Hepatocyte (in vitro differentiated cells): ENCODE results near the gene FCAMR. TPM values are rescaled to one million over a fixed set of nuclear protein-coding genes. Genes with fewer than 3 reads are reported as not detected.
A peak's percentile ranks its signal among the peaks of the same experiment; 100 is the strongest.
"Not testable (repeated sequence)": the region's sequence is repeated elsewhere in the genome, so short reads cannot be mapped to it uniquely, and the experiment has no call there.

Experiments
- DNase-seq: peaks from one replicate; pipeline ENCODE4 v3.0.0-alpha.2; 2016; ENCODE audit warnings: low spot score
- H2AFZ ChIP-seq: fragments of 200-600 bp; sonication (generic); 2 replicates; pipeline ENCODE4 v1.6.0; 2016; ENCODE audit warnings: antibody characterized with exemption, mild to moderate bottlenecking
- H3K27ac ChIP-seq: fragments of 200-600 bp; sonication (generic); 2 replicates; pipeline ENCODE4 v1.5.1; 2016; ENCODE audit warnings: mild to moderate bottlenecking
- H3K27me3 ChIP-seq: fragments of 200-600 bp; sonication (generic); 2 replicates; pipeline ENCODE4 v1.6.1; 2016
- H3K36me3 ChIP-seq: fragments of 200-600 bp; sonication (generic); replicated peaks from 2 replicates; pipeline ENCODE4 v1.5.1; 2016; ENCODE audit warnings: low read depth; ENCODE audit not compliant: insufficient read depth
- H3K4me1 ChIP-seq: fragments of 200-600 bp; sonication (generic); 2 replicates; pipeline ENCODE4 v1.5.1; 2016; ENCODE audit warnings: mild to moderate bottlenecking, moderate library complexity; ENCODE audit not compliant: insufficient read depth
- H3K4me2 ChIP-seq: fragments of 200-600 bp; sonication (generic); 2 replicates; pipeline ENCODE4 v1.6.0; 2016
- H3K4me3 ChIP-seq: fragments of 200-600 bp; sonication (generic); 2 replicates; pipeline ENCODE4 v1.5.1; 2016; ENCODE audit warnings: mild to moderate bottlenecking
- H3K79me2 ChIP-seq: fragments of 200-600 bp; sonication (generic); 2 replicates; pipeline ENCODE4 v1.6.0; 2017; ENCODE audit warnings: mild to moderate bottlenecking
- H3K9me2 ChIP-seq: fragments of 200-600 bp; sonication (generic); replicated peaks from 2 replicates; pipeline ENCODE4 v1.6.0; 2017; ENCODE audit warnings: mild to moderate bottlenecking; ENCODE audit not compliant: insufficient read depth
- H3K9me3 ChIP-seq: fragments of 200-600 bp; sonication (generic); 2 replicates; pipeline ENCODE4 v1.5.1; 2016; ENCODE audit warnings: low read depth, mild to moderate bottlenecking
- H4K20me1 ChIP-seq: fragments of 200-600 bp; sonication (generic); 2 replicates; pipeline ENCODE4 v1.6.0; 2016; ENCODE audit warnings: mild to moderate bottlenecking; ENCODE audit not compliant: insufficient read depth, poor library complexity, severe bottlenecking
- CTCF ChIP-seq: fragments of 200-600 bp; sonication (generic); IDR thresholded peaks from 2 replicates; pipeline ENCODE4 v1.5.1; 2016; ENCODE audit warnings: antibody characterized with exemption, mild to moderate bottlenecking; ENCODE audit not compliant: poor library complexity
- EZH2 ChIP-seq: fragments of 200-600 bp; sonication (generic); IDR thresholded peaks from 2 replicates; pipeline ENCODE4 v1.6.1; 2016; ENCODE audit warnings: antibody characterized with exemption, mild to moderate bottlenecking, borderline replicate concordance
- EZH2phosphoT487 ChIP-seq: fragments of 200-600 bp; sonication (generic); IDR thresholded peaks from one replicate; pipeline ENCODE4 v1.6.1; 2018; ENCODE audit warnings: antibody characterized with exemption, mild to moderate bottlenecking, low read depth, moderate library complexity; ENCODE audit not compliant: unreplicated experiment, severe bottlenecking
- WGBS: methylation state at CpG from one replicate; pipeline ENCODE4 v1.1.6; 2016; ENCODE audit warnings: low lambda C conversion rate; ENCODE audit errors: missing lambda C conversion rate; 5-methylcytosine and 5-hydroxymethylcytosine counted together
- polyA plus RNA-seq: library from polyadenylated mRNA; unstranded; fragments of >200 nt; fragmentation: Nextera tagmentation; extraction: Ambion mirVana; gene quantifications from 2 replicates; pipeline ENCODE4 v1.2.1, GENCODE V29; 2016
- total RNA-seq: library from RNA; depleted of rRNA; stranded (reverse); fragments of >200 nt; gene quantifications from 2 replicates; pipeline ENCODE4 v1.2.3, GENCODE V29; 2014

Gene FCAMR
- total and polyA plus RNA-seq, 2 experiments from 2014 or later = 0.70 TPM; not detected in 1

- Histone ChIP-seq H4K20me1 (no peaks in the 10 kb centered on the region), H3K4me1 (no peaks in the 10 kb centered on the region), H3K36me3 (no peaks in the 10 kb centered on the region), H3K4me3 (no peak overlapping the region), H3K4me2 (no peak overlapping the region), H2AFZ (no peak overlapping the region), H3K27me3 (no peaks in the 10 kb centered on the region), H3K9me3 (no peaks in the 10 kb centered on the region), H3K27ac (no peak overlapping the region), H3K79me2 (no peaks in the 10 kb centered on the region), H3K9me2 (no peaks in the 10 kb centered on the region)
- DNase-seq = peak; percentile 47
- TF ChIP-seq EZH2 (no peak), EZH2phosphoT487 (no peak), CTCF (no peak)
- 87% methylated on average over 11 of the region's 11 CpGs for WGBS
These were observed 45.0 kb downstream of the FCAMR start for GRCh38 chr1:206925106-206925736.

GRCh38 chr1:206924592-206925105, 45.6 kb downstream of the FCAMR start:
- Histone ChIP-seq H3K4me3 (no peak overlapping the region), H3K27ac (no peak overlapping the region), H3K79me2 (no peaks in the 10 kb centered on the region), H3K4me2 (no peak overlapping the region), H3K27me3 (no peaks in the 10 kb centered on the region), H3K9me3 (no peaks in the 10 kb centered on the region), H4K20me1 (no peaks in the 10 kb centered on the region), H3K4me1 (no peaks in the 10 kb centered on the region), H3K9me2 (no peaks in the 10 kb centered on the region), H2AFZ (no peak overlapping the region), H3K36me3 (no peaks in the 10 kb centered on the region)
- 84% methylated on average over 8 of the region's 8 CpGs for WGBS
- TF ChIP-seq CTCF (no peak), EZH2 (no peak), EZH2phosphoT487 (no peak)
- DNase-seq = no peak

GRCh38 chr1:206923961-206924557, 46.2 kb downstream of the FCAMR start:
- not testable (repeated sequence) for H3K27ac ChIP-seq, H3K4me2 ChIP-seq, H3K79me2 ChIP-seq, H3K9me3 ChIP-seq, H3K4me1 ChIP-seq, H3K27me3 ChIP-seq, H3K9me2 ChIP-seq, H3K4me3 ChIP-seq, H3K36me3 ChIP-seq, H4K20me1 ChIP-seq, H2AFZ ChIP-seq, DNase-seq
- 97% methylated on average over 4 of the region's 4 CpGs for WGBS

GRCh38 chr1:206923009-206923960, 47.0 kb downstream of the FCAMR start:
- no peak for DNase-seq
- Histone ChIP-seq H3K4me1 (no peaks in the 10 kb centered on the region), H3K36me3 (no peaks in the 10 kb centered on the region), H3K79me2 (no peaks in the 10 kb centered on the region), H3K9me2 (no peaks in the 10 kb centered on the region), H3K4me3 (no peak overlapping the region), H4K20me1 (no peaks in the 10 kb centered on the region), H3K27me3 (no peaks in the 10 kb centered on the region), H3K9me3 (no peaks in the 10 kb centered on the region), H2AFZ (no peak overlapping the region), H3K4me2 (no peak overlapping the region), H3K27ac (no peak overlapping the region)
- no peak for TF ChIP-seq EZH2phosphoT487
- no peak for TF ChIP-seq CTCF
- TF ChIP-seq EZH2 = no peak
- WGBS = 85% methylated on average over 12 of the region's 12 CpGs
